GM12865 (cell line): ENCODE measurements around the gene SETD6.

Experiments used
- DNase-seq: peaks from one replicate; pipeline ENCODE4 v3.0.0; 2010; ENCODE audit warnings: low read depth
- H3K4me3 ChIP-seq: 2 replicates; pipeline ENCODE4 v1.5.1; 2011; ENCODE audit warnings: mild to moderate bottlenecking, low read depth, low read length, control low read depth
- TF ChIP-seq, protein P1 (sequence below): IDR thresholded peaks from 2 replicates; pipeline ENCODE4 v1.5.1; 2011; ENCODE audit warnings: low read length, control low read depth, low read depth, inconsistent platforms; ENCODE audit not compliant: insufficient read depth; ENCODE audit errors: missing control alignments

The SETD6 gene

DNA sequence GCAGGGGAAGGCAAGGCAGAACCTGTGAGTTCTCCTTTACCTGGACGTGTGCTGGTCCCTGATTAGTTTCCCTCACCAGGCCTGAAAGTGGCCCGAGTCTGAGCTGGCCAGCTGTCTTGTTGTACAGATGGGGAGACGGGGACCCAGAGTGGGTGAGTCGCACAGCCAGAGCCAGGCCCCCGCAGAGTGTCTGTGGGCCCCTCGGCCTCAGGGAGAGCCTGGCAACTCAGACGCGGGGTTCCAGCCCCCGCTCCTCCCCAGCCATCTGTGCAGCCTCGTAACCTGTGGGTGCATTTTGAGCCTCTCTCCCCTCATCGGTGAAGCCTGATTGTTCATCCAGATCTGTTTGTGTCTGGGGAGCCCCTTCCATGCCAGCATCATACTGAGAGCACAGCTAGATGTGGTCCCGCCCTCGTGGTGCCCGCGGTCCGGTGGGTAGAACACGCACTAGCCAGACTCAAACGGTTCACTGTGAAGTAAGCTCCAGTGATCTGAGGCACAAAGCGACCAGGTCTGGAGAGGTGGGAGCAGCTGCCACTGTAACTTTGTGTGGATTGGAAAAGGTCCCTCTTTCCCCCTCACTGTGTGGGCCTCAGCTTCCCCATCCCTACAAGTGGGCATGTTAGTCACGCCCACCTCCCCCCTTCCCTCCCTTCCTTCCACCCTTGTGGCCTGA, 21.4 kb upstream of the SETD6 start:
- DNase-seq, result no peak
- TF ChIP-seq, protein P1, sequence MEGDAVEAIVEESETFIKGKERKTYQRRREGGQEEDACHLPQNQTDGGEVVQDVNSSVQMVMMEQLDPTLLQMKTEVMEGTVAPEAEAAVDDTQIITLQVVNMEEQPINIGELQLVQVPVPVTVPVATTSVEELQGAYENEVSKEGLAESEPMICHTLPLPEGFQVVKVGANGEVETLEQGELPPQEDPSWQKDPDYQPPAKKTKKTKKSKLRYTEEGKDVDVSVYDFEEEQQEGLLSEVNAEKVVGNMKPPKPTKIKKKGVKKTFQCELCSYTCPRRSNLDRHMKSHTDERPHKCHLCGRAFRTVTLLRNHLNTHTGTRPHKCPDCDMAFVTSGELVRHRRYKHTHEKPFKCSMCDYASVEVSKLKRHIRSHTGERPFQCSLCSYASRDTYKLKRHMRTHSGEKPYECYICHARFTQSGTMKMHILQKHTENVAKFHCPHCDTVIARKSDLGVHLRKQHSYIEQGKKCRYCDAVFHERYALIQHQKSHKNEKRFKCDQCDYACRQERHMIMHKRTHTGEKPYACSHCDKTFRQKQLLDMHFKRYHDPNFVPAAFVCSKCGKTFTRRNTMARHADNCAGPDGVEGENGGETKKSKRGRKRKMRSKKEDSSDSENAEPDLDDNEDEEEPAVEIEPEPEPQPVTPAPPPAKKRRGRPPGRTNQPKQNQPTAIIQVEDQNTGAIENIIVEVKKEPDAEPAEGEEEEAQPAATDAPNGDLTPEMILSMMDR, result no peak
- no peak overlapping the region for H3K4me3 ChIP-seq

DNA sequence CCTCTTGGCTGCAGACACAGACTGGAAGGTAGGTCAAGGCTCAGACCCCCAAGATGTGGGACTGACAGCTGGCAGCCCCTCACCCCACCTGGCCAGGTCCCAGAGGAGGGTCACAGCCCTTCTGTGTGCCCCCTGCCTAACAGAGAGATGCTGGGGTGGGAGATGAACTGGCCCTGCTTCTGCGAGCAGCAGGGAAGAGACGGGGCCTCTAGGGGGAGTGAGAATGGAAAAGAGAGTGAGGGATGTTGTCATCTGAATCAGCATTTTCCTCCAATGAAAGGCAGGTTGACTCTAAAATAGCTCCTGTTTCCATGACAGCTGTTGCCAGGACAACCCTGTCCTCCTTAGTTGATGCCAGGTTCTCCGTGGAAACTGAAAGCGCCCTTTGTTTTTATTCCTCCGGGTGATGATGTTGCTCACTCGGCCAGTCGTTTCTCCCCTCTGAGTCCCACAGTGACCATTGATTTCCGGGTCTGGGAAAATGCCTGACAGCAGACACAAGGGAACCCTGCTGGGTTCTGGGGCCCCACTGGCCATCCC, 20.3 kb upstream of the SETD6 start:
- DNase-seq, result peak; percentile 92
- TF ChIP-seq, protein P1, result peak; percentile 56
- H3K4me3 ChIP-seq, result no peak overlapping the region

GRCh38 chr16:58495521-58496331, 19.6 kb upstream of the SETD6 start:
- H3K4me3 ChIP-seq, result no peak overlapping the region
- TF ChIP-seq, protein P1, result no peak
- DNase-seq, result no peak

DNA sequence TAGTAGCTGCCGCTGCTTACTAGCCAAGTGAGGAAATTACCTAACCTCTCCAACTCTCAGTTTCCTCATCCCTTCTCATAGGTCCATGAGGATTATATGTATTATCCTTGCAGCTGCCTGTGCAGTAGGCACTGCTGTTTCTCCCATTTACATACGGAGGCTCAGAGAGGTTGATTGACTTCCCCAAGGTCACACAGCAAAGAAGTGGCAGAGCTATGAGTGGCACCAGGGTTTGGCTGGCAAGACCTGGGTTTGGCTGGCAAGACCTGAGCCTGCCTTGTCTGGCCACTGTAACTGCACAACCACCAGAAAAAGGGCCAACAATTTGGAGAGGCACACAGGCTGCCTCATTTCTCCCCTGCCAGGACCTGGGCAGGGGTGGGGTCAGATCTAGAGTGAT, 17.8 kb upstream of the SETD6 start:
- H3K4me3 ChIP-seq, result no peak overlapping the region
- DNase-seq, result no peak
- TF ChIP-seq, protein P1, result no peak

DNA sequence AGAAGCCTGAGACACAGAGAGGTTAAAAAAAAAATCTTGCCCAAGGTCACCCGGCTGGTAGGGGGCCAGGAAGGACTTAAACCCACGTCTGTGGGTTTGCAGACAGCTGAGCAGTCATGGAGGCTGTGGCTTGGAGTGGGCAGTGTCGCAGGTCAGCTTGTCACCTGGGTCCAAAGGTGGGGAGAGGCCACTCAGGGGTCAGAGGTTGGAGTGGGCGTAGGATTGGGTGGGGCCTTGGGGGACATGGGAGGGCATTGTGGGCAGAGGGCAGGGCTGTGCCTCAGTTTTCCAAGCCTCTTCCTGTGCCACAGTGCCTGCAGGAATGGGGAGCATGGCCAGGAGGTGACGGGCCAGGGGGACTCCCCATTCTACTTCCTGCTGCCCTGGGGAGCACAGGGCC, 17.4 kb upstream of the SETD6 start:
- no peak for DNase-seq
- H3K4me3 ChIP-seq, result no peak overlapping the region
- TF ChIP-seq, protein P1, result no peak

DNA sequence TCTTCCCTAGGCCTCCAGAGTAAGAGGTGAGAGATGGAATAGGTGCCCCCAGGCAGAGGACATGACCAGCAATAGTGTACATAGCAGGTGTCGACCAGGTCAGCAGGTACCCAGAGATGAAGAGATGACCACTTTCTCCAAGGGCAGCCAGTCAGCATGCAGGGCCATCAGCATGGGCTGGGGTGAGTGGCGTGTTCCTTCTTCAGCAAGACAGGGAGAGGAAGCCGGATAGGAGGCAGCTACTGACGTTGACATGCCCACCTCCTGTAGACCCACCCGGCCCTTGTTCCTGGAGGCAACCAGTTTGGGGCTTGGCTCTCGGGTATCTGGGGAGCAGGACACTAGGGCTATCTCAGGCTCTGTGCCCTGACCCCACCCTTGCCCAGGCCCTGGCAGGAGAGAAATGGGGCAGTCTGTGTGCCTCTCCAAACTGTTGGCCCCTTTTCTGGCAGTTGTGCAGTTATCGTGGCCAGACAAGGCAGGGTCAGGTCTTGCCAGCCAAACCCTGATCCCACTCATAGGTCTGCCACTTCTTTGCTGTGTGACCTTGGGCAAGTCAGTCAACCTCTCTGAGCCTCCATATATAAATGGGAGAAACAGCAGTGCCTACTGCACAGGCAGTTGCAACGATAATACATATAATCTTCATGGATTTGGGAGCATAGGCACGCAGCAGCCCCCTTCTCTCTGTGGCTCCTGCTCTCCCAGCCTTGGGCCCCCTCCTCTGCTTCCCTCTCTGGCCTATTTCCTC, 16.8 kb upstream of the SETD6 start:
- TF ChIP-seq, protein P1, result no peak
- H3K4me3 ChIP-seq, result no peak overlapping the region
- DNase-seq, result no peak
